ENCODE results near the gene PTPRK. TPM values are rescaled to one million over a fixed set of nuclear protein-coding genes. Genes with fewer than 3 reads are reported as not detected.

Gene PTPRK
- total and polyA plus RNA-seq, 9 of the 15 experiments (the other 6 are each of a cell fraction or from before 2014, with no cell fraction given) = 0.04 to 0.51 TPM; not detected in 7

DNA sequence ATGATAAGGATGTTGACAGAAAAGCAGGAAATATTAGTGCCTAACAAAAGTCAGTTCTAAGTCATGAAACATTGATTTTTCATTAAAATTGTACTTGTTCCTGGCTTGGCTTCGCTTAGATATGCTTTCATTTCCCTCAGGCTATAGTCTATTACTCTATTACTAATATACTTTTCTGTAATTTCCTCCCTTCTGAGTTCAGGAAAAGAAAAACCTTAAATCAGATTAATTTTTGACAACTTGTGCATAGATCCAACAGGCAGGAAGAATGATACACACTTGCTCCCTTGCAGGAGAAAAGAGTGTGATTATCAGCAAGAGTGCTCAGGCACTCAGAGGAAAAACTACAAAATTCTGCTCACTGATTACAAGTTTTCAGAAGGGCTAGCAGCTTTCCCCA, 474.4 kb downstream of the PTPRK start:
- DNase-seq (ENCODE audit: extremely low read depth in 1 of 4, low spot score in 3 of 4) (no peak), ATAC-seq (no peak), FAIRE-seq (no peak)
- H4K20me1 ChIP-seq (replicated peaks; ENCODE audit: control insufficient read depth, insufficient read depth, low read length) = no peaks in the 10 kb centered on the region
- H3K9me3 ChIP-seq (replicated peaks; ENCODE audit: control insufficient read depth, insufficient read depth, low read depth, low read length) = no peaks in the 10 kb centered on the region
- no peak overlapping the region for H3K4me3 ChIP-seq
- no peak overlapping the region for H3K9ac ChIP-seq (ENCODE audit: insufficient read depth in 1 of 2, low read depth in 2 of 2, low read length in 2 of 2)
- no peaks in the 10 kb centered on the region for H3K79me2 ChIP-seq (ENCODE audit: control insufficient read depth, insufficient read depth, low read length)
- CTCF ChIA-PET (ENCODE audit: low intra/inter-chr PET ratio) = no interaction called here
- no peaks in the 10 kb centered on the region for H3K4me1 ChIP-seq (replicated peaks in 1 of 2; ENCODE audit: control insufficient read depth in 2 of 2, insufficient read depth in 2 of 2, low read length in 2 of 2)
- no peak overlapping the region for H3K4me2 ChIP-seq (ENCODE audit: insufficient read depth, low read length)
- POLR2A ChIA-PET = no interaction called here
- H2AFZ ChIP-seq (ENCODE audit: low read depth, low read length) = no peak overlapping the region
- H3K27ac ChIP-seq (ENCODE audit: extremely low read depth, low read depth, low read length) = no peak overlapping the region
- in situ Hi-C loops (cut with MboI) (no loop called here), intact Hi-C loops (cut with micrococcal nuclease) (no loop called here)
- WGBS (ENCODE audit: insufficient coverage, low coverage, missing lambda C conversion rate) = 0% methylated on average over 1 of the region's 1 CpG
- no peaks in the 10 kb centered on the region for H3K36me3 ChIP-seq (ENCODE audit: control insufficient read depth, insufficient read depth, low read length)
- BruUV-seq (replicated peaks) = no TSS peak
- TF ChIP-seq FOXP1 (CRISPR knock-in tag; IDR thresholded peaks at IDR 0.05) (no peak), ZNF778 (CRISPR knock-in tag; IDR thresholded peaks at IDR 0.05) (no peak), ZNF707 (CRISPR knock-in tag; conservative IDR thresholded peaks at IDR 0.05) (no peak), GABPB2 (CRISPR knock-in tag; conservative IDR thresholded peaks at IDR 0.05) (no peak), EP300 (IDR thresholded peaks at IDR 0.05; ENCODE audit: low read length) (no peak), ARHGAP35 (IDR thresholded peaks at IDR 0.05; ENCODE audit: partially characterized antibody) (no peak), SAP30 (IDR thresholded peaks at IDR 0.05; ENCODE audit: borderline replicate concordance, insufficient read depth, low read depth, low read length, poor library complexity, severe bottlenecking) (no peak), MECOM (CRISPR knock-in tag; IDR thresholded peaks at IDR 0.05) (no peak), CHD1 (IDR thresholded peaks at IDR 0.05; ENCODE audit: low read length) (no peak), RB1 (IDR thresholded peaks at IDR 0.05; ENCODE audit: low read depth) (no peak), ZNF431 (CRISPR knock-in tag; IDR thresholded peaks at IDR 0.05) (no peak), RBM22 (IDR thresholded peaks at IDR 0.05; ENCODE audit: low read depth, low read length, poor library complexity, severe bottlenecking) (no peak), PTTG1 (tag; IDR thresholded peaks at IDR 0.05; ENCODE audit: low read depth) (no peak)
- TF ChIP-seq, protein P1, sequence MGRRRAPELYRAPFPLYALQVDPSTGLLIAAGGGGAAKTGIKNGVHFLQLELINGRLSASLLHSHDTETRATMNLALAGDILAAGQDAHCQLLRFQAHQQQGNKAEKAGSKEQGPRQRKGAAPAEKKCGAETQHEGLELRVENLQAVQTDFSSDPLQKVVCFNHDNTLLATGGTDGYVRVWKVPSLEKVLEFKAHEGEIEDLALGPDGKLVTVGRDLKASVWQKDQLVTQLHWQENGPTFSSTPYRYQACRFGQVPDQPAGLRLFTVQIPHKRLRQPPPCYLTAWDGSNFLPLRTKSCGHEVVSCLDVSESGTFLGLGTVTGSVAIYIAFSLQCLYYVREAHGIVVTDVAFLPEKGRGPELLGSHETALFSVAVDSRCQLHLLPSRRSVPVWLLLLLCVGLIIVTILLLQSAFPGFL (CRISPR knock-in tag; IDR thresholded peaks at IDR 0.05) = no peak
- TF ChIP-seq, protein P2, sequence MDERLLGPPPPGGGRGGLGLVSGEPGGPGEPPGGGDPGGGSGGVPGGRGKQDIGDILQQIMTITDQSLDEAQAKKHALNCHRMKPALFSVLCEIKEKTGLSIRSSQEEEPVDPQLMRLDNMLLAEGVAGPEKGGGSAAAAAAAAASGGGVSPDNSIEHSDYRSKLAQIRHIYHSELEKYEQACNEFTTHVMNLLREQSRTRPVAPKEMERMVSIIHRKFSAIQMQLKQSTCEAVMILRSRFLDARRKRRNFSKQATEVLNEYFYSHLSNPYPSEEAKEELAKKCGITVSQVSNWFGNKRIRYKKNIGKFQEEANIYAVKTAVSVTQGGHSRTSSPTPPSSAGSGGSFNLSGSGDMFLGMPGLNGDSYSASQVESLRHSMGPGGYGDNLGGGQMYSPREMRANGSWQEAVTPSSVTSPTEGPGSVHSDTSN (CRISPR knock-in tag; IDR thresholded peaks at IDR 0.05; ENCODE audit: low read depth) = no peak
- TF ChIP-seq, protein P2 (tag; conservative IDR thresholded peaks at IDR 0.05; ENCODE audit: low read depth) = no peak
- no peaks in the 10 kb centered on the region for H3K27me3 ChIP-seq (ENCODE audit: control insufficient read depth in 2 of 2, insufficient read depth in 2 of 2, low read length in 2 of 2)
- no peaks in the 10 kb centered on the region for H3K9me1 ChIP-seq (ENCODE audit: control insufficient read depth, insufficient read depth, low read length)

Measured in K562 (cell line).